ENCODE measurements around the gene PRKCH. TPM values are rescaled to one million over a fixed set of nuclear protein-coding genes. Genes with fewer than 3 reads are reported as not detected.

The PRKCH gene
- polyA plus RNA-seq, 2 of the 4 experiments (the other 2 are of a cell fraction): 10.0 to 10.2 TPM

- WGBS (ENCODE audit: missing lambda C conversion rate): 84% methylated on average over 6 of the region's 6 CpGs
- ATAC-seq (no peak), DNase-seq (ENCODE audit: low read depth in 1 of 2, low spot score in 1 of 2) (no peak), FAIRE-seq (no peak)
- no peak overlapping the region for H3K27ac ChIP-seq
- ChIA-PET CTCF (interaction anchor here (0.6 kb wide), 1 partner anchor 12 kb away, joined by 3 read pairs; no protein-coding TSS in a partner anchor), POLR2A (no interaction called here)
- TF ChIP-seq SREBF2 (IDR thresholded peaks at IDR 0.05) (no peak), CBX2 (IDR thresholded peaks at IDR 0.05; ENCODE audit: borderline replicate concordance, low read depth) (no peak)
- no peak overlapping the region for H3K4me2 ChIP-seq
- peaks cover 17% of the 10 kb centered on the region for H3K4me1 ChIP-seq
- no peak overlapping the region for H3K4me3 ChIP-seq
- H3K9me3 ChIP-seq: no peaks in the 10 kb centered on the region
Observed at GRCh38 chr14:61351477-61351876, 30.1 kb downstream of the PRKCH start.

- Histone ChIP-seq H3K4me2 (peak overlapping the region; percentile 54), H3K27ac (peak overlapping the region; percentile 16 to 64; a peak in 3 of 6 replicates), H3K4me3 (no peak overlapping the region), H3K9me3 (no peaks in the 10 kb centered on the region), H3K4me1 (peaks cover 11% of the 10 kb centered on the region)
- WGBS (ENCODE audit: missing lambda C conversion rate): 21% methylated on average over 6 of the region's 6 CpGs
- no peak for TF ChIP-seq FOSL2 (IDR thresholded peaks at IDR 0.05)
- TF ChIP-seq FOSL2 (CRISPR knock-in tag; IDR thresholded peaks at IDR 0.05): 0 out of 2 replicates have a peak, but pooled peaks have one; percentile 9
- no peak for TF ChIP-seq RFX5 (IDR thresholded peaks at IDR 0.05)
- ChIA-PET CTCF (no interaction called here), POLR2A (no interaction called here)
- peak; percentile 86 to 94 for ATAC-seq
- no peak for FAIRE-seq
- peak; percentile 34 to 57 for DNase-seq (ENCODE audit: low read depth in 1 of 2, low spot score in 1 of 2)
Observed at GRCh38 chr14:61355892-61356325, 34.5 kb downstream of the PRKCH start.

GRCh38 chr14:61357123-61357522 lies 35.7 kb downstream of the PRKCH start:
- no peak overlapping the region for H3K27ac ChIP-seq
- no peak overlapping the region for H3K4me3 ChIP-seq
- TF ChIP-seq RFX5 (IDR thresholded peaks at IDR 0.05) (no peak), RARB (CRISPR knock-in tag; IDR thresholded peaks at IDR 0.05) (no peak), RAD21 (conservative IDR thresholded peaks at IDR 0.05 in 1 of 2, IDR thresholded peaks at IDR 0.05 in 1 of 2) (no peak), NPAS2 (CRISPR knock-in tag; IDR thresholded peaks at IDR 0.05; ENCODE audit: borderline replicate concordance) (no peak)
- CTCF ChIA-PET: interaction anchor here (0.9 kb wide), 1 partner anchor 61 kb away, joined by 3 read pairs; no protein-coding TSS in a partner anchor
- DNase-seq (ENCODE audit: low read depth in 1 of 2, low spot score in 1 of 2): no peak
- no peak for FAIRE-seq
- H3K4me2 ChIP-seq: no peak overlapping the region
- ATAC-seq: no peak
- no peaks in the 10 kb centered on the region for H3K9me3 ChIP-seq
- POLR2A ChIA-PET: no interaction called here
- WGBS (ENCODE audit: missing lambda C conversion rate): 89% methylated on average over 4 of the region's 4 CpGs
- H3K4me1 ChIP-seq: peaks cover 15% of the 10 kb centered on the region

- DNase-seq (ENCODE audit: low read depth in 1 of 2, low spot score in 1 of 2): no peak
- CTCF ChIA-PET: no interaction called here
- 62% methylated on average over 3 of the region's 3 CpGs for WGBS (ENCODE audit: missing lambda C conversion rate)
Observed at GRCh38 chr14:61358554-61359226, 37.3 kb downstream of the PRKCH start.

GRCh38 chr14:61360796-61361525 lies 39.6 kb downstream of the PRKCH start:
- no peak for FAIRE-seq
- DNase-seq (ENCODE audit: low read depth in 1 of 2, low spot score in 1 of 2): no peak
- POLR2A ChIA-PET: no interaction called here

More at GRCh38 chr14:61358554-61359226, 37.3 kb downstream of the PRKCH start:
- no peak overlapping the region for H3K27ac ChIP-seq
- no peaks in the 10 kb centered on the region for H3K9me3 ChIP-seq
- POLR2A ChIA-PET: no interaction called here
- ATAC-seq (no peak), FAIRE-seq (no peak)
- TF ChIP-seq SREBF2 (IDR thresholded peaks at IDR 0.05) (no peak), ZFP36 (IDR thresholded peaks at IDR 0.05; ENCODE audit: borderline replicate concordance, partially characterized antibody) (peak; percentile 24), USF2 (IDR thresholded peaks at IDR 0.05) (no peak), CHD4 (IDR thresholded peaks at IDR 0.05; ENCODE audit: borderline replicate concordance) (no peak), NR3C1 (IDR thresholded peaks at IDR 0.05) (no peak)
- no peak overlapping the region for H3K4me2 ChIP-seq
- H3K4me3 ChIP-seq: no peak overlapping the region
- H3K4me1 ChIP-seq: peaks cover 15% of the 10 kb centered on the region

More at GRCh38 chr14:61360796-61361525, 39.6 kb downstream of the PRKCH start:
- Histone ChIP-seq H3K9me3 (no peaks in the 10 kb centered on the region), H3K4me1 (peaks cover 8% of the 10 kb centered on the region), H3K4me2 (no peak overlapping the region), H3K4me3 (no peak overlapping the region), H3K27ac (no peak overlapping the region)
- 62% methylated on average over 5 of the region's 5 CpGs for WGBS (ENCODE audit: missing lambda C conversion rate)
- TF ChIP-seq POLR2A (IDR thresholded peaks at IDR 0.05; ENCODE audit: low read length) (no peak), CEBPB (IDR thresholded peaks at IDR 0.05) (no peak), HOXA7 (CRISPR knock-in tag; IDR thresholded peaks at IDR 0.05) (no peak), JUNB (IDR thresholded peaks at IDR 0.05) (no peak), FOSB (CRISPR knock-in tag; IDR thresholded peaks at IDR 0.05) (no peak), ZC3H11A (IDR thresholded peaks at IDR 0.05) (no peak)
- TF ChIP-seq, protein P1, sequence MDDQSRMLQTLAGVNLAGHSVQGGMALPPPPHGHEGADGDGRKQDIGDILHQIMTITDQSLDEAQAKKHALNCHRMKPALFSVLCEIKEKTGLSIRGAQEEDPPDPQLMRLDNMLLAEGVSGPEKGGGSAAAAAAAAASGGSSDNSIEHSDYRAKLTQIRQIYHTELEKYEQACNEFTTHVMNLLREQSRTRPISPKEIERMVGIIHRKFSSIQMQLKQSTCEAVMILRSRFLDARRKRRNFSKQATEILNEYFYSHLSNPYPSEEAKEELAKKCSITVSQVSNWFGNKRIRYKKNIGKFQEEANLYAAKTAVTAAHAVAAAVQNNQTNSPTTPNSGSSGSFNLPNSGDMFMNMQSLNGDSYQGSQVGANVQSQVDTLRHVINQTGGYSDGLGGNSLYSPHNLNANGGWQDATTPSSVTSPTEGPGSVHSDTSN (IDR thresholded peaks at IDR 0.05): no peak
- TF ChIP-seq, protein P2, sequence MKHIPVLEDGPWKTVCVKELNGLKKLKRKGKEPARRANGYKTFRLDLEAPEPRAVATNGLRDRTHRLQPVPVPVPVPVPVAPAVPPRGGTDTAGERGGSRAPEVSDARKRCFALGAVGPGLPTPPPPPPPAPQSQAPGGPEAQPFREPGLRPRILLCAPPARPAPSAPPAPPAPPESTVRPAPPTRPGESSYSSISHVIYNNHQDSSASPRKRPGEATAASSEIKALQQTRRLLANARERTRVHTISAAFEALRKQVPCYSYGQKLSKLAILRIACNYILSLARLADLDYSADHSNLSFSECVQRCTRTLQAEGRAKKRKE (CRISPR knock-in tag; IDR thresholded peaks at IDR 0.05; ENCODE audit: low read depth): no peak
- CTCF ChIA-PET: no interaction called here
- no peak for ATAC-seq

Data from A549 (cell line).